Body of pancreas (tissue), 4 donors: ENCODE results near the gene MFAP4. TPM values are rescaled to one million over a fixed set of nuclear protein-coding genes. Genes with fewer than 3 reads are reported as not detected.
A peak's percentile ranks its signal among the peaks of the same experiment; 100 is the strongest.

Experiments
- ATAC-seq: fragments of 150-250 bp; one replicate; pipeline ENCODE4 v1.9.1; 2016
- DNase-seq, 4 donors: peaks; one replicate each; pipeline ENCODE4 v3.0.0-alpha.2; 2019
- H3K27ac ChIP-seq, 4 donors: fragments of 200-600 bp; sonication (generic); 1 replicate in 3 of 4; 2 replicates in 1 of 4; pipeline versions ENCODE4 v1.5.1 to v1.6.1; 2016 to 2019; ENCODE audit warnings: mild to moderate bottlenecking in 1 of 4, mixed read lengths in 1 of 4, moderate library complexity in 1 of 4
- H3K27me3 ChIP-seq, 2 donors: fragments of 200-600 bp; sonication (generic); one replicate each; pipeline ENCODE4 v1.6.0; 2016; ENCODE audit warnings: mild to moderate bottlenecking in 1 of 2
- H3K36me3 ChIP-seq, 2 donors: fragments of 200-600 bp; sonication (generic); replicated peaks in 1 of 2; 2 replicates each; pipeline ENCODE4 v1.5.1; 2016; ENCODE audit warnings: low read depth in 2 of 2; ENCODE audit not compliant: insufficient read depth in 1 of 2
- H3K4me1 ChIP-seq: fragments of 200-600 bp; sonication (generic); one replicate; pipeline ENCODE4 v1.6.0; 2016
- H3K4me3 ChIP-seq, 2 donors: fragments of 200-600 bp; sonication (generic); 1 replicate in 1 of 2; 2 replicates in 1 of 2; pipeline ENCODE4 v1.5.1; 2016 to 2019
- H3K9me3 ChIP-seq, 3 donors: fragments of 200-600 bp; sonication (generic); 1 replicate in 2 of 3; 2 replicates in 1 of 3; pipeline ENCODE4 v1.5.1; 2016
- CTCF ChIP-seq, 7 experiments: fragments of 450-650 bp in 4 of 7; fragments of 200-600 bp in 3 of 7; sonication (generic) in 3 of 7; IDR thresholded peaks; one replicate each; pipeline ENCODE4 v1.5.1; 2016 to 2019; ENCODE audit warnings: antibody characterized with exemption in 7 of 7
- POLR2A ChIP-seq, 3 donors: fragments of 450-650 bp; IDR thresholded peaks; one replicate each; pipeline ENCODE4 v1.6.1; 2016; ENCODE audit warnings: antibody characterized with exemption in 3 of 3, mild to moderate bottlenecking in 2 of 3
- WGBS, 2 donors: methylation state at CpG; one replicate each; pipeline ENCODE4 v1.1.5; 2017; 5-methylcytosine and 5-hydroxymethylcytosine counted together
- intact Hi-C: fragments of 100-400 bp; cut with DNase I; formaldehyde crosslinking; loops from one replicate; pipeline ENCODE4 v1.15.1; 2023
- total RNA-seq, 2 donors: library from RNA; depleted of rRNA; stranded (reverse); fragments of >200 nt; gene quantifications; one replicate each; pipeline ENCODE4 v1.1.0, GENCODE V29; 2016

The MFAP4 gene
- total RNA-seq, 2 donors from 2014 or later, result 25.7 to 35.3 TPM

GRCh38 chr17:19342611-19343255 is 44.3 kb downstream of the MFAP4 start:
- H3K4me1 ChIP-seq, result peaks cover 10% of the 10 kb centered on the region
- WGBS, 2 donors, result 65 to 80% methylated on average over 4 to 7 of the region's 7 CpGs
- peak in 1 of 4 donors; percentile 11 for DNase-seq

GRCh38 chr17:19341641-19342610 is 45.1 kb downstream of the MFAP4 start:
- intact Hi-C loops, result loop anchor here (10.0 kb wide), 1 partner anchor 433 kb away; no protein-coding TSS in a partner anchor
- H3K4me1 ChIP-seq, result peaks cover 14% of the 10 kb centered on the region
- TF ChIP-seq POLR2A (IDR thresholded peaks at IDR 0.05) (no peak), CTCF (IDR thresholded peaks at IDR 0.05) (no peak)
- no peaks in the 10 kb centered on the region for H3K27me3 ChIP-seq
- ATAC-seq (no peak), DNase-seq (no peak)
- no peaks in the 10 kb centered on the region for H3K9me3 ChIP-seq
- no peaks in the 10 kb centered on the region for H3K36me3 ChIP-seq
- WGBS, 2 donors, result 75% methylated on average over 20 of the region's 20 CpGs
- no peak overlapping the region for H3K4me3 ChIP-seq
- H3K27ac ChIP-seq, result no peak overlapping the region

More at GRCh38 chr17:19342611-19343255, 44.3 kb downstream of the MFAP4 start:
- no peaks in the 10 kb centered on the region for H3K27me3 ChIP-seq
- no peak for TF ChIP-seq CTCF (IDR thresholded peaks at IDR 0.05)
- TF ChIP-seq POLR2A (IDR thresholded peaks at IDR 0.05), result no peak
- no peak for ATAC-seq
- H3K27ac ChIP-seq, result no peak overlapping the region
- no peaks in the 10 kb centered on the region for H3K36me3 ChIP-seq
- H3K4me3 ChIP-seq, result no peak overlapping the region
- no peaks in the 10 kb centered on the region for H3K9me3 ChIP-seq
- intact Hi-C loops, result loop anchor here (10.0 kb wide), 1 partner anchor 432 kb away; no protein-coding TSS in a partner anchor

GRCh38 chr17:19341211-19341631 is 45.8 kb downstream of the MFAP4 start:
- ATAC-seq (no peak), DNase-seq (no peak)
- Histone ChIP-seq H3K4me1 (peaks cover 14% of the 10 kb centered on the region), H3K36me3 (no peaks in the 10 kb centered on the region), H3K9me3 (no peaks in the 10 kb centered on the region), H3K4me3 (no peak overlapping the region), H3K27ac (no peak overlapping the region), H3K27me3 (no peaks in the 10 kb centered on the region)
- intact Hi-C loops, result loop anchor here (10.0 kb wide), 1 partner anchor 434 kb away; no protein-coding TSS in a partner anchor
- 65 to 69% methylated on average over 7 of the region's 7 CpGs for WGBS, 2 donors
- no peak for TF ChIP-seq CTCF (IDR thresholded peaks at IDR 0.05)
- no peak for TF ChIP-seq POLR2A (IDR thresholded peaks at IDR 0.05)

GRCh38 chr17:19339341-19339815 is 47.6 kb downstream of the MFAP4 start:
- intact Hi-C loops, result no loop called here
- Histone ChIP-seq H3K9me3 (no peaks in the 10 kb centered on the region), H3K4me3 (no peak overlapping the region), H3K27ac (no peak overlapping the region), H3K36me3 (no peaks in the 10 kb centered on the region), H3K4me1 (peaks cover 14% of the 10 kb centered on the region), H3K27me3 (no peaks in the 10 kb centered on the region)
- TF ChIP-seq CTCF (IDR thresholded peaks at IDR 0.05) (no peak), POLR2A (IDR thresholded peaks at IDR 0.05) (no peak)
- 73 to 79% methylated on average over 2 of the region's 2 CpGs for WGBS, 2 donors
- ATAC-seq (no peak), DNase-seq (no peak)
